Fibroblast of the aortic adventitia (primary cell): Measurements from ENCODE around the gene HASPIN. TPM values are rescaled to one million over a fixed set of nuclear protein-coding genes. Genes with fewer than 3 reads are reported as not detected.

Source experiments
- DNase-seq: peaks from one replicate; pipeline ENCODE4 v3.0.0-alpha.2; 2010; ENCODE audit warnings: low read depth
- H3K4me3 ChIP-seq: 2 replicates; pipeline ENCODE4 v1.5.1; 2011; ENCODE audit warnings: low read depth, mild to moderate bottlenecking, control low read depth, low read length, moderate library complexity
- total RNA-seq: library from RNA; depleted of rRNA; stranded (reverse); fragments of >200 nt; gene quantifications from 2 replicates; pipeline ENCODE4 v1.2.3, GENCODE V29; 2012; ENCODE audit warnings: low replicate concordance
- TF ChIP-seq, protein P1 (sequence below): IDR thresholded peaks from 2 replicates; pipeline ENCODE4 v1.5.1; 2011; ENCODE audit warnings: mild to moderate bottlenecking, low read length, control low read depth, inconsistent platforms; ENCODE audit not compliant: insufficient read depth

The HASPIN gene
- total RNA-seq, 1 donor, result 10.5 TPM

DNA sequence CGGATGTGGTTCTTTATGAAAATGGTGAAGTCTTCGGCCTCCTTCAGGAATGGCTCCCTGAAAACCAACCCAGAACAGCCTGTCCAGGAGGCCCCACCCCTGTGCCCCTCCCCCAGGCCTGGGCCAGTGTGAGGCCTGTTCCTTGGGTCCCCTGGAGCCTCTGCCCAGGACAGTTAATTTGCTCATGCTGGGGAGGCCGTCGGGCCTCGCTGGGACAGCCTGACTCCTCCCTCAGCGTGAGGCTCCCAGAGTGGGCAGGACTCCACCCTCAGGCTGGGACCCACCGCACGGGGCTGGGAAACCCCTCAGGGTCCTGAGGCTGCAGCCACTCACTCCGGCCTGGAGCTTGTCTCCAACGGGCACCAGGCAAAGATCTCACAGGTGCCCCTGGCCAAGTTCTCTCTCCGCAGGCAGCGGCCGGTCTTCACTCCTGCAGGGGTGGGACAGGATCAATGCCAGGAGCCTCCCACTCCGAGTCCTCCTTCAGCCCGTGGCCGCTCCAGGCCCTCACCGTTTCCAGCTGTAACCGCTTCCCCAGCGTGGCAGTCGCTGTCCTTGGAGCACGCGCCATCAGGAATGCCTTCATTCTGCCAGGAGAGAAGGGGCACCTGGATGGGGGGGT, 33.5 kb upstream of the HASPIN start:
- DNase-seq, result no peak
- TF ChIP-seq, protein P1, sequence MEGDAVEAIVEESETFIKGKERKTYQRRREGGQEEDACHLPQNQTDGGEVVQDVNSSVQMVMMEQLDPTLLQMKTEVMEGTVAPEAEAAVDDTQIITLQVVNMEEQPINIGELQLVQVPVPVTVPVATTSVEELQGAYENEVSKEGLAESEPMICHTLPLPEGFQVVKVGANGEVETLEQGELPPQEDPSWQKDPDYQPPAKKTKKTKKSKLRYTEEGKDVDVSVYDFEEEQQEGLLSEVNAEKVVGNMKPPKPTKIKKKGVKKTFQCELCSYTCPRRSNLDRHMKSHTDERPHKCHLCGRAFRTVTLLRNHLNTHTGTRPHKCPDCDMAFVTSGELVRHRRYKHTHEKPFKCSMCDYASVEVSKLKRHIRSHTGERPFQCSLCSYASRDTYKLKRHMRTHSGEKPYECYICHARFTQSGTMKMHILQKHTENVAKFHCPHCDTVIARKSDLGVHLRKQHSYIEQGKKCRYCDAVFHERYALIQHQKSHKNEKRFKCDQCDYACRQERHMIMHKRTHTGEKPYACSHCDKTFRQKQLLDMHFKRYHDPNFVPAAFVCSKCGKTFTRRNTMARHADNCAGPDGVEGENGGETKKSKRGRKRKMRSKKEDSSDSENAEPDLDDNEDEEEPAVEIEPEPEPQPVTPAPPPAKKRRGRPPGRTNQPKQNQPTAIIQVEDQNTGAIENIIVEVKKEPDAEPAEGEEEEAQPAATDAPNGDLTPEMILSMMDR, result no peak
- no peak overlapping the region for H3K4me3 ChIP-seq

DNA sequence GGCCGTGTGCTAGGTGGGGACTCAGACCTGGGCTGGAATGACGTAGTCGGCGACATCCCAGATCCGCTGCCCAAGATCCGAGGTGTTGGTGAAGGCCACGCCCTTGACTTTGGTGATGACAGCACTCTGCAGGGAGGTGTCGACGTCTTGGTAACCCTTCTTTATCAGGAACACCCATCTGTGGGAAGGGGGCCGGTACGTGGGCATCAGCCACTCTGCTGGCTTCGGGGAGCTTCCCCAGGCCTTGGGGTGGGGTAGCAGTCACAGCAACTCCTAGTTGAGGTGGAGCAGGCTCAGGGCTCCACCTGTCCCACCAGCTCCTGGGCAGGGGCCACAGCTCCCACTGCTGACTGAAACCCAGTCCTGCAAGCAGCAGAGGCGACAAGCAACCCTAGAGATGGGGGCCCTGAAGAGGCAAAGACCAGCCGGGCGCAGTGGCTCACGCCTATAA, 32.1 kb upstream of the HASPIN start:
- DNase-seq, result no peak
- TF ChIP-seq, protein P1, result no peak
- H3K4me3 ChIP-seq, result no peak overlapping the region

DNA sequence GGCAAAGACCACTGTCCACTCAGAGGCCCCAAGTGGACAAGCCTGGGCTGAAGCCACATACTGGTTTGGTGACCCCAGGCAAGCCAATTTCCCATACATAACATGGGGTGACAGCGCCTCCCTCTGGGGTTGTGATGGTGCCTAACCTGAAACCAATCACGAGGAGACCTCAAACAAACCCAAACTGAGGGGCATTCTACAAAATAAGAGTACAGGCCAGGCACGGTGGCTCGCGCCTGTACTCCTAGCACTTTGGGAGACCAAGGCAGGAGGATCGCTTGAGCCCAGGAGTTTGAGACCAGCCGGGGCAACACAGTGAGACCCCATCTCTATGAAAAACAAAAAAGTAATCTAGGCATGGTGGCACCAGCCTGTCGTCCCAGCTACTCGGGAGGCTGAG, 31.4 kb upstream of the HASPIN start:
- H3K4me3 ChIP-seq, result no peak overlapping the region
- no peak for DNase-seq
- TF ChIP-seq, protein P1, result no peak

DNA sequence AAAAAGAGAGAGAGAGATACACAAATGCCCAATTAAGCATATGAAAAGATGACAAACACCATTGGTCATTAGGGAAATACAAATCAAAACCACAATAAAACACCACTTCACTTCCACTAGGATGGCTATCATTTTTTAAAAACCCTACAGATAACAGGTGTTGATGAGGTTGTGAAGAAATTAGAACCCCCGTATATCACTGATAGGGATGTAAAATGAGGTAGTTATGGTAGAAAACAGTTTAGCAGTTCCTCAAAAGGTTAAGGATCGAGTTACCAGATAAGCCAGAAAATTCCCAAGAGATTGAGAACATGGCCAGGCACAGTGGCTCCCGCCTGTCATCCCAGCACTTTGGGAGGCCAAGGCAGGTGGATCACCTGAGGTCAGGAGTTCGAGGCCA, 30.6 kb upstream of the HASPIN start:
- no peak for DNase-seq
- TF ChIP-seq, protein P1, result no peak
- no peak overlapping the region for H3K4me3 ChIP-seq

DNA sequence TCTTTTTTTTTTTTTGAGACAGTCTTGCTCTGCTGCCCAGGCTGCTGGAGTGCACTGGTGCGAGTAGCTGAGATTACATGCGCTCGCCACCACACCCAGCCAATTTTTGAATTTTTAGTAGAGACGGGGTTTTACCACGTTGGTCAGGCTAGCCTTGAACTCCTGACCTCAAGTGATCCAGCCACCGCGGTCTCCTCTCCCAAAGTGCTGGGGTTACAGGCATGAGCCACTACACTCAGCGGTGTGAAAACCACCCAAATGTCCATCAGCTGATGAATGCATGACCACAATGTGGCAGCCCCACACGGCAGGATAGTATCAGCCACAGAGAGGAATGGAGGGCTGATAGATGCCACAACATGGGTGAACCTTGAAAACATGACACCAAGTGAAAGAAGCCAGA, 29.9 kb upstream of the HASPIN start:
- TF ChIP-seq, protein P1, result no peak
- DNase-seq, result no peak
- H3K4me3 ChIP-seq, result no peak overlapping the region

DNA sequence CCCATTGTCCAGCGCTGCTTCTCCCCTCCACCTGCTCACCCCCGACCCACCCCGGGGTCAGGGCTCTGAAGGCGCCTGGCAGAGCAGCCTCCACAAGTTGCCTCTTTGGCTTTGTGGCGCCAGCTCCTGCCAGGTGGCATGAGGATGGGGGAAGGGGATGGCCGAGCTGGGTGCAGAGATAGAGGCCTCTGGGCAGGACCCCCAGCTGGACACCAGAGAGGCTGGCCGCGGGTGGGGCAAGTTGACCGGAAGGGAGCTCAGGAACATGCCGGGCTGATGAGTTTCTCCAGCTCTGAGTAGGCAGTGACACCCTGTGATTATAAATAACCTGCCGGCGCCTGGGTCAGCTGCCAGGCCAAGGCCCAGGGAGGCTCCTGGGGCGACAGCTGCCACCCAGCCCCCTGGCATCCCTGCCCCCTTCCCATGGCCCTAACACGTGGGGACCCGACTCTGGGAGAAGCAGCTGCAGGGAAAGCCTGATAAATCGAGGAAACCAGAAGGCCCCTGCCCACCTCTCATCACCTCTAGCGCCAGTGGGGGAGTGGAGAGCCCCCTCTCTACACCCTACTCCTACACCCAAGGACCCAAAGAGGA, 28.5 kb upstream of the HASPIN start:
- H3K4me3 ChIP-seq, result peak overlapping the region; percentile 64
- DNase-seq, result no peak
- TF ChIP-seq, protein P1, result no peak
